ENCODE results near the gene EFNB3. TPM values are rescaled to one million over a fixed set of nuclear protein-coding genes. Genes with fewer than 3 reads are reported as not detected.
A peak's percentile ranks its signal among the peaks of the same experiment; 100 is the strongest.

The EFNB3 gene
- total RNA-seq, 1 experiment from 2014 or later, result 1.5 TPM

DNA sequence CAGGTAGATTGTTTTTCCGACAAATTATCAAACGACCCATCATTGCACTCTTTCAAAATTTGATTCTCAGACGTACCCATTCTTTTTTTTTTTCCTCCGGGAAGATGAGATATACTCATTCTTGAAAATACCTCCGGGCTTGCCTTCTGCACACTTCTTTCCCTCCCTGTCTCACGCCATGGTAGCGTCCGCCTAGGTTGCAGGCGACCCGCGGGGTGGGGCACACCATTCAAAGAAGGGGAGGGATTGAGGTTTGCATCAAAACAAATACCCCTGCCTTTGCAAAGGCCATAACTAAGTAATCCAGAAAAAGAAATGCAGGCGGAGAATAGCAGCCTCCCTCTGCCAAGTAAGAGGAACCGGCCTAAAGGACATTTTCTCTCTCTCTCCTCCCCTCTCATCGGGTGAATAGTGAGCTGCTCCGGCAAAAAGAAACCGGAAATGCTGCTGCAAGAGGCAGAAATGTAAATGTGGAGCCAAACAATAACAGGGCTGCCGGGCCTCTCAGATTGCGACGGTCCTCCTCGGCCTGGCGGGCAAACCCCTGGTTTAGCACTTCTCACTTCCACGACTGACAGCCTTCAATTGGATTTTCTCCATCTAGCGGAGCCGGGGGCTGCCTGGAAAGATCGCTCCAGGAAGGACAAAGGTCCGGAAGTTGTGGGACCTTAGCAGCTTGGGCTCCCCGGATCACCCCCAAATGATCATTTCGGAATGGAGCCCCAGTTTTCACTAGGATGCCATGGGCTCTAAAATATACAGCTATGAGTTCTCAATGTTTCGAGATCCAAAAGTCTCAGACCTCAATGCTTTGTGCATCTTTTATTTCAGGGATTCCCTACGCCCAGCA lies 18.6 kb upstream of the EFNB3 start:
- H3K9me2 ChIP-seq (ENCODE audit: insufficient read depth), result no peaks in the 10 kb centered on the region
- H3F3A ChIP-seq (ENCODE audit: insufficient read depth, low read depth), result peaks cover 33% of the 10 kb centered on the region
- TF ChIP-seq CTCF (conservative IDR thresholded peaks at IDR 0.05), result no peak
- TF ChIP-seq EZH2 (IDR thresholded peaks at IDR 0.05; ENCODE audit: low read depth), result no peak
- H3K4me1 ChIP-seq (replicated peaks; ENCODE audit: insufficient read depth), result peaks cover 10% of the 10 kb centered on the region
- TSS peak; percentile 86 for BruUV-seq (replicated peaks)
- H3K36me3 ChIP-seq (ENCODE audit: low read depth), result peaks cover 18% of the 10 kb centered on the region
- ChIA-PET CTCF (interaction anchor here (0.6 to 1.6 kb wide), 10 partner anchors 71 to 556 kb away, joined by 3 to 12 read pairs (median 6); partner anchors contain the start of genes CD68 and FXR2), POLR2A (ENCODE audit: unreplicated experiment) (interaction anchor here (0.6 to 2.3 kb wide), 12 partner anchors 36 to 440 kb away, joined by 3 to 14 read pairs (median 7); partner anchors contain the start of genes MPDU1 and SAT2)
- peak overlapping the region; percentile 99 for H3K4me3 ChIP-seq
- peak overlapping the region; percentile 93 for H3K4me2 ChIP-seq
- peaks cover 75% of the 10 kb centered on the region for H3K79me2 ChIP-seq (ENCODE audit: low read depth)
- intact Hi-C loops (cut with micrococcal nuclease; ENCODE audit: unreplicated experiment), result loop anchor here (1.0 to 5.0 kb wide), 10 partner anchors 54 to 639 kb away; partner anchors contain the start of genes CLDN7, POLR2A, SHBG and TMEM102
- H3K27ac ChIP-seq, result peak overlapping the region; percentile 96
- peak; percentile 66 to 85 for DNase-seq
- no peaks in the 10 kb centered on the region for H3K9me3 ChIP-seq (ENCODE audit: insufficient read depth, low read depth)
- H3K27me3 ChIP-seq (ENCODE audit: insufficient read depth, low read depth), result no peaks in the 10 kb centered on the region
- peaks cover 33% of the 10 kb centered on the region for H4K20me1 ChIP-seq (ENCODE audit: insufficient read depth)
- H2AFZ ChIP-seq, result no peak overlapping the region; the same call in 1 of the 2 replicates

DNA sequence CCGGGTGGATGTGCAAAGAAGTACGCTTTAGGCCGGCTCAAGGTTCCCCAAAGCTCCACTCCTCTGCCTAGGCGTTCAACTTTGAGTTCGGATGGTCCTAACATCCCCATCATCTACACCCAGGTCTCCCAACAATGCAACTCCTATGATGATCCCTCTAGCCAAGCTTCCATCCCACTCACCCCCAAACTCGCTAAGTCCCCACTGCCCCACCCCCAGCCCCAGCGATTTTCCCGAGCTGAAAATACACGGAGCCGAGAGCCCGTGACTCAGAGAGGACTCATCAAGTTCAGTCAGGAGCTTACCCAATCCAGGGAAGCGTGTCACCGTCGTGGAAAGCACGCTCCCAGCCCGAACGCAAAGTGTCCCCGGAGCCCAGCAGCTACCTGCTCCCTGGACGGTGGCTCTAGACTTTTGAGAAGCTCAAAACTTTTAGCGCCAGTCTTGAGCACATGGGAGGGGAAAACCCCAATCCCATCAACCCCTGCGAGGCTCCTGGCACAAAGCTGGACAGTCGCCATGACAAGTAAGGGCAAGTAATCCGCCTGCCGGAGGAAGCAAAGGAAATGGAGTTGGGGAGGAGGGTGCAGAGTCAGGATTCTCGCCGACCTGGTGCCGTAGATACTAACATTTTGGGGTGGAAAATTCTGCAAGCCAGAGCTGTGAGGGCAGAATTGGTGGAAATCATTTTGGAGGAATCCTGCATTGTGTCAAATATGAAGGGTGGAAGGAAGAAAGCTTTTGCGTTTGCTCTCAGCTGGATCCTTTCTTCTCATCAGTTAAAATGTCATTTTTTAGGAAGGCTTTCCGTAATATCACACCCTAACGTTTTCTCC lies 17.7 kb upstream of the EFNB3 start, which contains the start of gene TP53:
TP53 (minus strand) TSS at position 419 of the 836 bp plus-strand sequence. CDS start 10,896 bp downstream, outside the sequence.
- peak within 1 kb of the TSS; percentile 98 for H3K4me2 ChIP-seq
- ChIA-PET POLR2A (ENCODE audit: unreplicated experiment) (interaction anchor here (0.5 to 2.3 kb wide), 23 partner anchors 37 to 1996 kb away, joined by 3 to 20 read pairs (median 5); partner anchors contain the start of genes CD68, MPDU1, SAT2 and XAF1), CTCF (interaction anchor here (0.5 to 1.9 kb wide), 21 partner anchors 26 to 557 kb away, joined by 3 to 20 read pairs (median 4); partner anchors contain the start of genes CD68, FXR2, MPDU1 and SAT2)
- H3F3A ChIP-seq (ENCODE audit: insufficient read depth, low read depth), result peaks cover 33% of the 10 kb centered on the region
- peak; percentile 81 to 90 for DNase-seq
- H3K27ac ChIP-seq, result peak within 1 kb of the TSS; percentile 96
- H3K4me1 ChIP-seq (replicated peaks; ENCODE audit: insufficient read depth), result peaks cover 10% of the 10 kb centered on the region
- H3K4me3 ChIP-seq, result peak within 1 kb of the TSS; percentile 99
- no peaks in the 10 kb centered on the region for H3K9me3 ChIP-seq (ENCODE audit: insufficient read depth, low read depth)
- intact Hi-C loops (cut with micrococcal nuclease; ENCODE audit: unreplicated experiment), result loop anchor here (5.0 kb wide), 6 partner anchors 55 to 640 kb away; partner anchors contain the start of genes CLDN7, SHBG and TMEM256
- BruUV-seq (replicated peaks), result TSS peak; percentile 60
- TF ChIP-seq EZH2 (IDR thresholded peaks at IDR 0.05; ENCODE audit: low read depth) (no peak), CTCF (conservative IDR thresholded peaks at IDR 0.05) (no peak)
- no peaks in the 10 kb centered on the region for H3K27me3 ChIP-seq (ENCODE audit: insufficient read depth, low read depth)
- H4K20me1 ChIP-seq (ENCODE audit: insufficient read depth), result peaks cover 28% of the 10 kb centered on the region
- H3K79me2 ChIP-seq (ENCODE audit: low read depth), result peaks cover 67% of the 10 kb centered on the region
- peaks cover 18% of the 10 kb centered on the region for H3K36me3 ChIP-seq (ENCODE audit: low read depth)
- peak within 1 kb of the TSS; percentile 86 for H2AFZ ChIP-seq
- H3K9me2 ChIP-seq (ENCODE audit: insufficient read depth), result no peaks in the 10 kb centered on the region

All from PC-9 (cell line).